A204.1 (cell line): ENCODE results near the gene PLCL1.

Experiments
- FAIRE-seq: peaks from 2 replicates; lab custom pipeline; 2012; peaks lifted over from hg19 to GRCh38; lab: Jason Lieb, UNC

PLCL1 gene

GRCh38 chr2:197954328-197954727, 149.9 kb downstream of the PLCL1 start:
- no peak for FAIRE-seq

DNA sequence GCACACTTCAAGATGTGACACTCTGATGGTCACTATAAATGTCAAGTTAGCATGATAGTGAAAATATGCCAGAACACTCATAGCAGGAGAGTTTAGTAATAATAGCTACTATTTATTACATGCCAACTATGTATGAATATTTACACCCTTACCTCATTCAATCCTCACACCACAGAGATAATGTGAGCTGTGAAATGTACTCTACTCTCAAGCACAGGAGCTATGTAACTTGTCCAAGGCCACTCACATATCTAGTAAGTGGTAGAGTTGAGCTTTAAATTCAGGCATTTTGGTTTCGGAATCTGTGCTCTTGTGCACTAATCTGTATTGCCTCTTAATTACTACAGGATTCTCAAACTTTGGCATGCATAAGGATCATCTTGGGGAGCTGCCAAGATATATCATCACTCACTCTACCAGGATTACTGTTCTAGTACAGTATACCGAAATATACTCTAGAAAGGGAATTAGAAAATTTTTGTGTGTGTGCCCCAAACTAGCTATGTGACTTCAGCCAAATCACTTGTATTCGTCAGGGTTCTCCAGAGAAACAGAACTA, 154.3 kb downstream of the PLCL1 start:
- FAIRE-seq: no peak

GRCh38 chr2:197959383-197959782, 155.0 kb downstream of the PLCL1 start:
- no peak for FAIRE-seq

DNA sequence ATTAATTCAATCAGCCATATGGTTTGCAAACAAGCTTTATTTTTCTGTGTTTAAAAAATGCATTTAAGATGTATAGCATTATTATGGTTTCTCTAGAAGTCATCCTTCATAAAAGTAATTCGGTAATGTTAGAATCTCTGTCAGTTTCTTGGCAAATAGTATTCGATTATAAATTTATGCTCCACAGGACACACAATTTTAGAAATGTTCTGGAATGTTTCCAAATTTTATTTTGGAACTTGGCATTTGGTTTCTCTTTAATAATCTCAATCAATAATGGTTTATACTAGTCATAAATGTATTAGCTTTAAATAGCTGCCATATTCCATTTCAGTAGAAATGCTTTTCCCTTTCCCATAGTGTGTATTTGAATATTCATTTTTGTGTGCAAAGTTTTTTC, 156.4 kb downstream of the PLCL1 start:
- no peak for FAIRE-seq

DNA sequence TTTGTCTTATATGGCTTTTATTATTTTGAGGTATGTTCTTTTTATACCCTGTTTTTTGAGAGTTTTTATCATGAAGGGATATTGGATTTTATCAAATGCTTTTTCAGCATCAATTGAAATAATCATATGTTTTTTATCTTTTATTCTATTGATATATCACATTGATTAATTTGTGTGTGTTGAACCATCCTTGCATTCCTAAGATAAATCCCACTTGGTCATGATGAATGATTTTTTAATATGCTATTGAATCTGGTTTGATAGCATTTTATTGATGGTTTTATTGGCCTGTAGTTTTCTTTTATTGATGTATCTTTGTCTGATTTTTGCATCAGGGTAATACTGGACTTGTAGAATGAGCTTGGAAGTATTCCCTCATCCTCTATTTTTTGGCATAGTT, 160.3 kb downstream of the PLCL1 start:
- no peak for FAIRE-seq

DNA sequence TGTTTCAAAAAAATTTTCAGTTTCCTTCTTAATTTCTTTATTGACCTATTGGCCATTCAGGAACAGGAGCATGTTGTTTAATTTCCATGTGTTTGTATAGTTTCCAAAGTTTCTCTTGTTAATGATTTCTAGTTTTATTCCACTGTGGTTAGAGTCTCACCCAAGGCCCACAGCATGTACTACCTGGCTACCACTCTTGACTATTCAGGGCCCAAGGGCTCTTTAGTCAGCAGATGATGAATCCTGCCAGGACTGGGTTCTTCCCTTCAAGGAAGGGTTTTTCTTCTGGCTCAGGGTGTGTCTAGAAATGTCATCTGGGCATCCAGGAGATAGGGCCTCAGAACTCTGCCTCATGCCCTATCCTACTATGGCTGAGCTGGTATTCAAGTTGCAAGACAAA, 161.4 kb downstream of the PLCL1 start:
- FAIRE-seq: no peak

- no peak for FAIRE-seq
Measured at GRCh38 chr2:197969391-197969893, 165.0 kb downstream of the PLCL1 start.

DNA sequence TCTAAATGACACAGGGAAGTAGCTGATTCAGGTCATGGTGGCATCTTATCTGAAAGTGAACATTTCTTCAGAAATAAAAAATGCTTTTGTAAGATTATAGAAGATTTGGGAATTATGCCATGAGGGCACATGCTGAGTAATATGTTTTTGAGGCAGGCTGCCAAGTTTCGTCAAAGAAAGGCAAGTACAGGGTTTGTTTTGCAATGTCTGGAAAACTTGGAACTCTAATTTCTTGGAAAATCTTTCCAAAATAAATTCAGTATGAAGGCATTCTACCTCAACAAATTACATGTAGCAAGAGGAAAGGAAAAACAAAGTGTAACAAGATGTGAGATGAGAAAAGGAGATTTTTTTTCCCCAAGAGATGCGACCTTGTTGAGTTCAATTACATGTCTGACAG, 167.7 kb downstream of the PLCL1 start:
- no peak for FAIRE-seq

DNA sequence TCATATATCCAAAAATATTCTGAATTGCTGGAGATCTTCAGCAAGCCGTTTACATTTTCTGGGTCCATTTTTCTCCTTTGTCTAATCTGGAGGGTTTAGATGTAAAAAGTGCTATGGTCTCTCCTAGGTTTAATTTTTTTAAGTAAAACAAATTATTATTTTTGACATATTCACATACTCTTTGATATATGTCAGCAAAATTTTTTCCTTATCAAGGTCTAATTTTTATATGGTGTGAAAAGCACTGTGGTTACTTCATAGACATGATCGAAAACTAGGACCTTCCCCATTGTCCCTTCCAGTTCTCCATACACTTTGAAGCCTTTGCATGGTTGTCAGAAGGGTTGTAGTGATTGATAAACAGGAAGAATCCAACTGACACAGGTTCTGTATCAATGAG, 168.2 kb downstream of the PLCL1 start:
- no peak for FAIRE-seq

- no peak for FAIRE-seq
Measured at GRCh38 chr2:197973772-197974171, 169.4 kb downstream of the PLCL1 start.

GRCh38 chr2:197975931-197976519, 171.6 kb downstream of the PLCL1 start:
- no peak for FAIRE-seq

DNA sequence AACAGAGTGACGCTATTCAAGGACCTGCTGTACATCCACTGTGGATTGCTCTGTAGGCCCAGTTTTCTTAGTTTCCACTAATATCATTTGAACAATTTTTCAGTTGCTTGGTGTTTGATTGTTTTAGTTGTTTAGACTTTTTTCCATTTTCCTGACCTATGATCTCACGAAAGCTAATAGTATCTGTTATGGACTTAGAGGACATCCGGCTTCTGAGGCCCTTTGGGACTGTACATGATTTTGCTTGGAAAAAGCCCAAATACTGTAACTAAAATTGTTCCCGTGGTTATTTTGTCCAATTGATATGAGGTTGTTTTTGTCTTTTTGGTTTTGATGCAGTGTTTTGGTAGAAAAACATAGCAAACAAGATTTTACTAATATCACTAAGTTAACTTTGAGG, 174.6 kb downstream of the PLCL1 start:
- no peak for FAIRE-seq

GRCh38 chr2:197982565-197982964, 178.2 kb downstream of the PLCL1 start:
- peak; percentile 62 for FAIRE-seq

DNA sequence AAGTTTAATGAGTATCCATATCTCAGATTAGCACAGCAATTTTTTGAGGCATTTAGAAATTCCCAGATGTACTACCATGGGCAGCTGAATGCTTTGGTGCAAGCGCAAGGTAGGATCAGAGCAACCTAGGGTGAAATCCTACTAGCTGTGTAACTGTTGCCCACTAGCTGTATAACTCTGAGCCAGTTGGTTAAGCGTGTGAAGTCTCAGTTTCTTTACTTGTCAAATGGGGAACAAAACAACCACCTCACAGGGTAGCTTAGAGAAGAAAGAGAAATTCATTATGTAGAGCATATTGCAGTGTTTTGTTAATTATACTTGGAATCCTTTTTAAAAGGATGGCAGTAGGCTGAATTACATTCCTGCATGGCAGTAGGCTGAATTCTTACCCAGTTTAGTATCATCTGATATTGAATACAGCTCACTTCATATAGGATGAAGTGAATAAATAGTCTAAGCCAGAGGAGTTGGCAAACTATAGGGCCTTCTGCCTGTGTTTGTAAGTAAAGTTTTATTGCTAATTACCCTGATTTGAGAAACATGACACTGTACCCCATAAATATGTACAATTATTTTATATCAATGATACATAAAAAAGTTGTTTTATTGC, 180.7 kb downstream of the PLCL1 start:
- FAIRE-seq: no peak

DNA sequence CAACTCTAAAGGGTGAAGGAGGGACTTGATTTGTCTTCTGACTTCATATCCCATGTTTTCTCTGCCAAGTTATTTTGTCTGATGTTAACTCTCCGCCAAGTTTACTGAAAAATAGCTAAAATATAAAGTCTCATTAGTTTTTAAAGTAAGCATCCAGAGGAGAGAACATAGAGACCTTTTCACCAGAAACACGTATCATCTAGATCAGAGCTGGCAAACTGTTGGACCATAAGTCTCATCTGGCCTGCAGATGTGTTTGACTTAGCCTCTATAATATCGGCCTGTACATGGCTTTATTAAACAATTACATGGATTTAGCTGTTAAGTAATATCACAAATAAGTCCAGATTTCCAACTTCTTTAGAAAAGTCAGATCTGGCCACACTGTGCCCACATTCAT, 182.6 kb downstream of the PLCL1 start:
- FAIRE-seq: no peak

- FAIRE-seq: no peak
Measured at GRCh38 chr2:197990356-197990755, 186.0 kb downstream of the PLCL1 start.

GRCh38 chr2:197992482-197993133, 188.2 kb downstream of the PLCL1 start:
- FAIRE-seq: no peak

GRCh38 chr2:197993363-197993762, 189.0 kb downstream of the PLCL1 start:
- no peak for FAIRE-seq

- no peak for FAIRE-seq
Measured at GRCh38 chr2:197993830-197994229, 189.4 kb downstream of the PLCL1 start.

DNA sequence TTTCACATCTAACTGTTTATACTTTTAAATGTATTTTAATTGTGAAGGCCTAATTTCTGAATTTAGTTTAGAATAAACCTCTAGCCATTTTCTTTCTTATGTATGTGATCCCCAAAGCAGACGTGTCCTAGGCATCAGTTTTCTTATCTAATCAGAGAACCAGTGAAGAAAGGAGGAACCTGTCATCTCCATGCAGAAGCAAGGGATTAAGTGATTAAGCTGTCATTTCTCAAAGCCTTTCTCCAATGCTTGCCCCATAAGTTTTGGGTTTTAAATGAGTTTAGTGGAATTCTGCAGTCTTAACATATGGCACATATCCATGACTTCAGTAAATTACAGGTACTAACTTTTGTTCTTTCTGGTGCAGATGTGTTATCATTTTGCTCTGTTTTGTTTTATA, 190.4 kb downstream of the PLCL1 start:
- no peak for FAIRE-seq

DNA sequence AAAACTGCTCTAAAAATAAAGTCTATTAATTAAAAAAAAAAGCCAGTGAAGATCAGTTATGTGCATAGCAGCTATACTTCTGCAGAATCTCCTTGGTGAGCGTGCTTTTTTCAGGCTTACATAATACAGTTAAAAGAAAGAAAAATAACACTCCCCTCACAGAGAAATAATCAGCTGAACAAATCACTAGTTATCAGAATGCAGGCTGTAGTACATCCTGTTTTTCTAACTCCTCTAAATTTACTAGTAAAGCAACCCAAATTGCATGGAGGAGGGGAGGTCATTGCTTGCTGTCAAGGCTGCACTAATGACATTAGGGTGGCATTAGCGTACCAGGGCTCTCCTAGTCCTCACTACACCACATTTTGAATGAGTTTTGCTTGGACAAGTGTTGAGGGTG, 192.2 kb downstream of the PLCL1 start:
- FAIRE-seq: no peak

- no peak for FAIRE-seq
Measured at GRCh38 chr2:197997083-197997541, 192.7 kb downstream of the PLCL1 start.

DNA sequence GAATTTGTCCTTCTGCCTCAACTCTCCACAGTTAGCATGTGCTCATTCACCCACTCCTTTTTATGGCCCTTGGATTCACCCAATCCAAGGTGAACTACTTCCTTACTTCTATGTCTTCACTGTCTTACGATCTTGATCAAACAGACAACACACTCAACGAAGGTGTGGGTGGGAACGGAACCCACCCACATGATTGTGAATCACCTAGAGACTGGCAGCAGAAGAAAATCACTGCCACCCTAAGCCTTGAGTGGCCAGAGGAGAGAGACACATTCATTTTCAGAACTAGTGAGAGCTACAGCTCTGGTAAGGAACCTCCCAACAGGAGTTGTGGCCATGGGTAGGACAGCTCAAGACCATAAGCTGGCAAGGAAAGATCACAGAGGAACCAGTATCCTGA, 194.3 kb downstream of the PLCL1 start:
- no peak for FAIRE-seq
